Fibroblast of villous mesenchyme (primary cell): ENCODE results near the gene ARHGEF38. TPM values are rescaled to one million over a fixed set of nuclear protein-coding genes. Genes with fewer than 3 reads are reported as not detected.

Source experiments
- DNase-seq: peaks from one replicate; pipeline ENCODE4 v3.0.0-alpha.2; 2010; ENCODE audit warnings: low read depth
- H3K4me3 ChIP-seq: 2 replicates; pipeline ENCODE4 v1.5.1; 2011; ENCODE audit warnings: low read depth, mild to moderate bottlenecking, low read length
- total RNA-seq: library from RNA; depleted of rRNA; stranded (reverse); fragments of >200 nt; gene quantifications from 2 replicates; pipeline ENCODE4 v1.2.3, GENCODE V29; 2012
- TF ChIP-seq, protein P1 (sequence below): IDR thresholded peaks from 2 replicates; pipeline ENCODE4 v1.5.1; 2012; ENCODE audit warnings: low read depth, mild to moderate bottlenecking, low read length; ENCODE audit not compliant: insufficient read depth

Gene ARHGEF38
- total RNA-seq, 1 donor = not detected

DNA sequence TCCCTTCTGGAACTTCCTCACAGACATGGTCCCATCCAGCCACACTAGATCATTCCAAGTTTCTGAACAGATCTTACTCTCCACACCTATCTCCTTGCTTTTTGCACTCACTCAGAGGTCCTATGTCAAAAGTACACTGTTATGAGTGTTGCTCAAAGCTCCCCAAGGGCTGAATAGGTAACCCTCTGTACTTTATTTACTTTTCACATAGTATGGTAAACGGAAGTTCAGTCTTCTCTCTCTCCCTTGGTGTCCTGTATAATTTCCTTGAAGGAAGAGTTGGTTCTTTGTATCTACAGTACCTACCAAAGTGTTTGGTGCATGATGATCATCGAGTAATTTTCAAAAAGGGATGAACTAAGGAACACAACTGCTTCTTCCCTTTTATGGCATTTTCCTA is 74.4 kb downstream of the ARHGEF38 start:
- no peak overlapping the region for H3K4me3 ChIP-seq
- DNase-seq = no peak
- TF ChIP-seq, protein P1, sequence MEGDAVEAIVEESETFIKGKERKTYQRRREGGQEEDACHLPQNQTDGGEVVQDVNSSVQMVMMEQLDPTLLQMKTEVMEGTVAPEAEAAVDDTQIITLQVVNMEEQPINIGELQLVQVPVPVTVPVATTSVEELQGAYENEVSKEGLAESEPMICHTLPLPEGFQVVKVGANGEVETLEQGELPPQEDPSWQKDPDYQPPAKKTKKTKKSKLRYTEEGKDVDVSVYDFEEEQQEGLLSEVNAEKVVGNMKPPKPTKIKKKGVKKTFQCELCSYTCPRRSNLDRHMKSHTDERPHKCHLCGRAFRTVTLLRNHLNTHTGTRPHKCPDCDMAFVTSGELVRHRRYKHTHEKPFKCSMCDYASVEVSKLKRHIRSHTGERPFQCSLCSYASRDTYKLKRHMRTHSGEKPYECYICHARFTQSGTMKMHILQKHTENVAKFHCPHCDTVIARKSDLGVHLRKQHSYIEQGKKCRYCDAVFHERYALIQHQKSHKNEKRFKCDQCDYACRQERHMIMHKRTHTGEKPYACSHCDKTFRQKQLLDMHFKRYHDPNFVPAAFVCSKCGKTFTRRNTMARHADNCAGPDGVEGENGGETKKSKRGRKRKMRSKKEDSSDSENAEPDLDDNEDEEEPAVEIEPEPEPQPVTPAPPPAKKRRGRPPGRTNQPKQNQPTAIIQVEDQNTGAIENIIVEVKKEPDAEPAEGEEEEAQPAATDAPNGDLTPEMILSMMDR = no peak

DNA sequence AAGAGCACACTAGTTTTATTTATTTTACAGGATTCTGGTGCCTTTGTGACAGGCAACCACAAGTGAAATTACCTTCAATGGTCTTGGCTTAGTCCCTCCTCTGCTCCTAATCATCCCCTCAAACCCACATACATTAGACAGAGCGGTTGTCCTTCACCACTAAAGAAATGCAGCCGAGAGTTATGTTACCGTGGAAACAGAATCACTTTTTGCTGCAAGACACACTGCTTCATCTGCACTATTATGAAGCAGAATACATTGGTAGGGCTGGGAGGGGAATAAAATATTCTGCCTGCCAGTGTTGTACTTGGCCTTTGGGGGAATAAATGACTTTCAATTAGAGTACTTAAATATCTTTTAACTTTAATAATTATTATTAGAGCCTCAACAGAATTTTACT is 75.2 kb downstream of the ARHGEF38 start:
- no peak for DNase-seq
- no peak overlapping the region for H3K4me3 ChIP-seq
- TF ChIP-seq, protein P1 = no peak

DNA sequence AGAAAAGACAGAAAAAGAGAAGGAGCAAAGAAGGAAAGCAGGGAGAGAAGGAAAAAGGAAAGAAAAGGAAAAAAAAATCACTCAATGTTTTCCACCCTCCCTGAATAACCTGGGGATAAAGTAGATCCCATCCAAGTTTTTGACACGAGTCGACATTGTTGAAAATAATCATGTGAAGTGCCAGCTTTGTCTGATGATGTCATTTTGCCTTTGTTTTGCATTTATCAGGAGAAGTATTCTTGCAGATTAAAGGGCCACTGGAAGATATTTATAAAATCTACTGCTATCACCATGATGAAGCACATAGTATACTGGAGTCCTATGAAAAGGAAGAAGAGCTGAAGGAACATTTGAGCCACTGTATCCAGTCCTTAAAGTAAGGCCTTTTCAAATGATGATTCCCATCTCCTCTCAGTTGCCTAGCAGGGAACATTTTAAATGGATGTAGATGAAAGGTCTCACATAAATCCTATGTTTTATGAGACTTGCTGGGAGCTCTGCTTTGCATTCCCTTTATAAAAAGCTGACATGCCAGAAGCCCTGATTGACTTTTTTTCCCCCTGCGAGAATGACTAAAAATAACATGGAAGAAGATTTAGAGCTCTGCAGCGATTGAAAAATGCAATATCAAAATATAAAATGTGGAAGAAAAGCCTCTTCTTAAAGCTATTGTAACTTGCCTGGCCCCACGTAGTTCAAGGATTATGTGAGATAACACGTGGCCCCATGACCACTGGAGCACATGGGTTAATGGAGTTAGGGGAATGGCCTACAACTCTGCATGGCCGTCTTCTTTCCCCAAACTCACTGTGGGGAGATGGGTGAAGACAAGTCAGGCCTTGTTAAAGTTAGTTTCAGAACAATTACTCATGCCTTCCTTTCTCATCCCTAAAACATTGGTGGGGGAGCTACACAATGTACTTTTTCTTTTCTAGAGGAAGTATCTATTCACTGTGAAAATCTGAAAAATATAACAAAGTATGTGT is 78.5 kb downstream of the ARHGEF38 start:
- H3K4me3 ChIP-seq = no peak overlapping the region
- DNase-seq = no peak
- TF ChIP-seq, protein P1 = no peak

DNA sequence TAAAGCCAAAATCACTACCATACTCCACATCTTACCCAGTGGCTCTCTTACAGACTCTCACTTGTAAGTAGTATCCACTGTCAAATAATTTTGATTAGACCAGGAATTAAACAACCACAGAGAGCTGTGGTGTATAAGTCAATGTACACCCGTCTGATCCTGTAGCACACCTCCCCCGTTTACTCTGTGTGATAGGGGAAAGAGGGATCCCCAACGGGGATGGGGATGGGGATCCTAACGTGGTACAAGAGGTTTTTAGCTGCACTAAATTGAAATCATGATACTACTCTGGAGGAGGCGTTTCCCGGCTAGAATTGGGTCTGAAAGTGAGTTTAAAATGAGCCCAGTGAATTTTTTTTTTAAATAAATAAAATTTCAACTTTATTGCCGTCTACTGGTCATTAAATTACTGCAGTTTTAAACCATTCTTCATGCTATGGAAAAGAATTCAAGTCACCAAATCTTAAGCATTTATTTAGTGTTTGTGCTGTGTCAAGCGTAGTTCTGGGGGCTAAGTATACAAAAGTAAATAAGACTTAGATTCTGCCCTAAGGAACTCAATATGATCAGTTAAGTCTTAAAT is 79.5 kb downstream of the ARHGEF38 start:
- DNase-seq = no peak
- TF ChIP-seq, protein P1 = no peak
- H3K4me3 ChIP-seq = no peak overlapping the region

DNA sequence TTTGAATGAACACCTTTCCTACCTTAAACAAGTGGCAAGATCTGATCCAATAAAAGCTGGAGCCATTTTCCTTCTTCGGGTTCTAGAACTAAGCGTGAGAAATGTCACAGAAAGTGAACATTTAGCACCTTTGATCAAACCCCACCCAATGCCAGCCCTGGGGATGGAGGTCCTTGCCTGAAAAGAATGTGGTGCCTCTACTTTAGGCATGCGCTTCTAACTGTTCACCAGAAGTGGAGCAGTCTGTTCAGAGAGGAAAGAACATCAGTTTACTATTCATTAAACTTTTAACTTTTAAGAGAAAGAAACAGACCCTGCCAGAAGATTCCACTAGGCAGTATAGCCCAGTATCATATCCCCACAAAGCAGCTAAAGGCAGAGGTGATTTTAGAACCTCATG is 80.2 kb downstream of the ARHGEF38 start:
- TF ChIP-seq, protein P1 = no peak
- DNase-seq = no peak
- no peak overlapping the region for H3K4me3 ChIP-seq

DNA sequence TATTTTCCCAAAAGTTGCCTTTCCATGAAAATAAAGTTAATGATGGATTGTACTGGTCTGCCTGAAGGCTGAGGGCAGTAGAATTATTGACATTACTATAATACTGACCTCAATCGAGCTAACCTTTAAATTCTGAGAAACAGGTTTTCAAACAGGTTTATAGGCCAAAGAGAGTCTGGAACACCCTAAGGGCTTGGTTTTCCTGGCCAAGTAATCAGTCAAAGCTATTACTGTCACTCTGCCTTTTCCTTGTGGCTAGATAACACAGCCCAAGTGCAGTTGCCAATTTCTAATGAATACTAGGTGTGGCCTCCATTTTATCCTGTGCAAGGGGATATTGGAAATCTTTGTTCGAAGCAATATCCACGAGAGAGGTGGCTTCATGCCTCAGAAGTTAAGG is 80.8 kb downstream of the ARHGEF38 start:
- no peak for DNase-seq
- no peak overlapping the region for H3K4me3 ChIP-seq
- TF ChIP-seq, protein P1 = no peak
